MM.1S (cell line): ENCODE results near the gene DSCAM.

Source experiments
- DNase-seq: peaks from one replicate; pipeline ENCODE4 v3.0.0-alpha.2; 2015
- H2AFZ ChIP-seq: fragments of 300-600 bp; sonication (generic); 2 replicates; pipeline ENCODE4 v1.6.0; 2016; ENCODE audit warnings: antibody characterized with exemption, low read length
- H3F3A ChIP-seq: fragments of 300-600 bp; sonication (generic); 2 replicates; pipeline ENCODE4 v1.6.1; 2016; ENCODE audit warnings: mild to moderate bottlenecking, antibody characterized with exemption, low read length, moderate library complexity, mixed read lengths; ENCODE audit not compliant: insufficient read depth
- H3K27ac ChIP-seq: fragments of 300-600 bp; sonication (generic); 2 replicates; pipeline ENCODE4 v1.5.1; 2016; ENCODE audit warnings: mild to moderate bottlenecking, low read length
- H3K27me3 ChIP-seq: fragments of 300-600 bp; sonication (generic); replicated peaks from 2 replicates; pipeline ENCODE4 v1.6.0; 2016; ENCODE audit warnings: low read length; ENCODE audit not compliant: insufficient read depth
- H3K36me3 ChIP-seq: fragments of 300-600 bp; sonication (generic); replicated peaks from 2 replicates; pipeline ENCODE4 v1.6.1; 2016; ENCODE audit warnings: mild to moderate bottlenecking, low read length, mixed read lengths; ENCODE audit not compliant: insufficient read depth
- H3K4me1 ChIP-seq: fragments of 300-600 bp; sonication (generic); 2 replicates; pipeline ENCODE4 v1.6.1; 2016; ENCODE audit warnings: low read length, mixed read lengths
- H3K4me2 ChIP-seq: fragments of 300-600 bp; sonication (generic); 2 replicates; pipeline ENCODE4 v1.6.0; 2016; ENCODE audit warnings: low read depth, low read length
- H3K4me3 ChIP-seq: fragments of 300-600 bp; sonication (generic); 2 replicates; pipeline ENCODE4 v1.5.1; 2016; ENCODE audit warnings: low read length, mixed read lengths
- H3K79me2 ChIP-seq: fragments of 300-600 bp; sonication (generic); 2 replicates; pipeline ENCODE4 v1.6.1; 2016; ENCODE audit warnings: mixed run types, low read length, mixed read lengths
- H3K9ac ChIP-seq: fragments of 300-600 bp; sonication (generic); 2 replicates; pipeline ENCODE4 v1.6.1; 2016; ENCODE audit warnings: low read length, mixed read lengths
- H3K9me2 ChIP-seq: fragments of 300-600 bp; sonication (generic); replicated peaks from 2 replicates; pipeline ENCODE4 v1.6.1; 2016; ENCODE audit warnings: mild to moderate bottlenecking, low read length, mixed read lengths; ENCODE audit not compliant: insufficient read depth
- H3K9me3 ChIP-seq: fragments of 300-600 bp; sonication (generic); replicated peaks from 2 replicates; pipeline ENCODE4 v1.6.1; 2016; ENCODE audit warnings: mild to moderate bottlenecking, low read length, mixed read lengths; ENCODE audit not compliant: insufficient read depth
- H4K20me1 ChIP-seq: fragments of 300-600 bp; sonication (generic); 2 replicates; pipeline ENCODE4 v1.6.1; 2016; ENCODE audit warnings: mild to moderate bottlenecking, low read length, moderate library complexity, mixed read lengths; ENCODE audit not compliant: insufficient read depth
- CTCF ChIP-seq: fragments of 300-600 bp; sonication (generic); IDR thresholded peaks from 2 replicates; pipeline ENCODE4 v1.5.1; 2016; ENCODE audit warnings: antibody characterized with exemption, low read length, mixed read lengths
- EZH2 ChIP-seq: fragments of 300-600 bp; sonication (generic); optimal IDR thresholded peaks from 2 replicates; pipeline ENCODE3; 2017; ENCODE audit warnings: low read depth, mild to moderate bottlenecking, antibody characterized with exemption, low read length, mixed read lengths
- EZH2phosphoT487 ChIP-seq: fragments of 300-600 bp; sonication (generic); IDR thresholded peaks from 2 replicates; pipeline ENCODE4 v1.6.1; 2018; ENCODE audit warnings: antibody characterized with exemption, low read length

The DSCAM gene

GRCh38 chr21:40386294-40386911, 460.6 kb downstream of the DSCAM start:
- peak; percentile 86 for DNase-seq
- Histone ChIP-seq H3K4me2 (peak overlapping the region; percentile 52), H3K9me2 (no peaks in the 10 kb centered on the region), H3K9ac (no peak overlapping the region), H3K4me3 (peak overlapping the region; percentile 6; the same call in 1 of the 2 replicates), H3K36me3 (no peaks in the 10 kb centered on the region), H3K27me3 (no peaks in the 10 kb centered on the region), H3F3A (no peaks in the 10 kb centered on the region), H3K4me1 (no peaks in the 10 kb centered on the region), H3K27ac (no peak overlapping the region), H3K9me3 (no peaks in the 10 kb centered on the region), H2AFZ (peak overlapping the region; percentile 28; the same call in 1 of the 2 replicates), H3K79me2 (no peaks in the 10 kb centered on the region), H4K20me1 (no peaks in the 10 kb centered on the region)
- TF ChIP-seq CTCF (peak; percentile 100), EZH2phosphoT487 (no peak), EZH2 (no peak)

- no peaks in the 10 kb centered on the region for H3K9me3 ChIP-seq
- H3K27me3 ChIP-seq = no peaks in the 10 kb centered on the region
- H3K9me2 ChIP-seq = no peaks in the 10 kb centered on the region
- H2AFZ ChIP-seq = peak overlapping the region; percentile 28; the same call in 1 of the 2 replicates
- H3K36me3 ChIP-seq = no peaks in the 10 kb centered on the region
- no peak overlapping the region for H3K9ac ChIP-seq
- H3K27ac ChIP-seq = no peak overlapping the region
- no peaks in the 10 kb centered on the region for H4K20me1 ChIP-seq
- no peak for TF ChIP-seq EZH2phosphoT487
- no peak for TF ChIP-seq CTCF
- no peak for TF ChIP-seq EZH2
- no peaks in the 10 kb centered on the region for H3F3A ChIP-seq
- H3K4me2 ChIP-seq = peak overlapping the region; percentile 52
- no peak for DNase-seq
- no peaks in the 10 kb centered on the region for H3K4me1 ChIP-seq
- no peaks in the 10 kb centered on the region for H3K79me2 ChIP-seq
- peak overlapping the region; percentile 6; the same call in 1 of the 2 replicates for H3K4me3 ChIP-seq
Measured at GRCh38 chr21:40385883-40386282, 461.1 kb downstream of the DSCAM start.

GRCh38 chr21:40383951-40384350, 463.0 kb downstream of the DSCAM start:
- Histone ChIP-seq H3K4me1 (no peaks in the 10 kb centered on the region), H3K79me2 (no peaks in the 10 kb centered on the region), H3F3A (no peaks in the 10 kb centered on the region), H3K9me3 (no peaks in the 10 kb centered on the region), H3K4me3 (no peak overlapping the region), H3K36me3 (no peaks in the 10 kb centered on the region), H4K20me1 (no peaks in the 10 kb centered on the region), H3K27ac (no peak overlapping the region), H3K27me3 (no peaks in the 10 kb centered on the region), H3K9ac (no peak overlapping the region), H3K9me2 (no peaks in the 10 kb centered on the region), H3K4me2 (no peak overlapping the region), H2AFZ (no peak overlapping the region)
- TF ChIP-seq EZH2 (no peak), CTCF (no peak), EZH2phosphoT487 (no peak)
- DNase-seq = no peak
